ENCODE results near the gene FBXL15.

DNA sequence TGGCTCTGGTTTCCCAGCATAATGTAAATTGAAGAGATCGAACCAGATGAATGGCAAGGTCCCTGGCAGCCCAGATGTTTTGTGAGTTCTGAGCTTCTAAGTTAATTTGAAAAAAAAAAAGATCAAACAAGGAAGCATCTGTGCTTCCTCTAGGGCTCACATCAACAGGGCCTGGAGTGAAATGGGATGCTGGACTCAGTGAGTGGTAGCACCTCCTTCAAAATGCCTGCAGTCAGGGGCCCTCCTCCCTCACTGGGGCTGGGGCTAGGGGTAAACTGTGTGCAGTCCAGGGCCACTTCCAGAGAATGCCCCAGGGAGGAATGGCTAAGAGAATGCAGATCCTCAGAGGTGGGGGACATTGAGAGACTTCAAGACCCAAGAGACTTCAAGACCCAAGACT is 17.7 kb downstream of the FBXL15 start:
- TF ChIP-seq, protein P1, sequence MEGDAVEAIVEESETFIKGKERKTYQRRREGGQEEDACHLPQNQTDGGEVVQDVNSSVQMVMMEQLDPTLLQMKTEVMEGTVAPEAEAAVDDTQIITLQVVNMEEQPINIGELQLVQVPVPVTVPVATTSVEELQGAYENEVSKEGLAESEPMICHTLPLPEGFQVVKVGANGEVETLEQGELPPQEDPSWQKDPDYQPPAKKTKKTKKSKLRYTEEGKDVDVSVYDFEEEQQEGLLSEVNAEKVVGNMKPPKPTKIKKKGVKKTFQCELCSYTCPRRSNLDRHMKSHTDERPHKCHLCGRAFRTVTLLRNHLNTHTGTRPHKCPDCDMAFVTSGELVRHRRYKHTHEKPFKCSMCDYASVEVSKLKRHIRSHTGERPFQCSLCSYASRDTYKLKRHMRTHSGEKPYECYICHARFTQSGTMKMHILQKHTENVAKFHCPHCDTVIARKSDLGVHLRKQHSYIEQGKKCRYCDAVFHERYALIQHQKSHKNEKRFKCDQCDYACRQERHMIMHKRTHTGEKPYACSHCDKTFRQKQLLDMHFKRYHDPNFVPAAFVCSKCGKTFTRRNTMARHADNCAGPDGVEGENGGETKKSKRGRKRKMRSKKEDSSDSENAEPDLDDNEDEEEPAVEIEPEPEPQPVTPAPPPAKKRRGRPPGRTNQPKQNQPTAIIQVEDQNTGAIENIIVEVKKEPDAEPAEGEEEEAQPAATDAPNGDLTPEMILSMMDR (IDR thresholded peaks at IDR 0.05) = no peak
- TF ChIP-seq POLR2AphosphoS5 (IDR thresholded peaks at IDR 0.05) (no peak), EP300 (IDR thresholded peaks at IDR 0.05) (no peak), POLR2A (IDR thresholded peaks at IDR 0.05) (no peak)
